Heart right ventricle (tissue), 16 donors: Measurements from ENCODE around the gene CASK. TPM values are rescaled to one million over a fixed set of nuclear protein-coding genes. Genes with fewer than 3 reads are reported as not detected.
A peak's percentile ranks its signal among the peaks of the same experiment; 100 is the strongest.

Experiments used
- ATAC-seq, 8 donors: fragments of 200-7000 bp; cut with Tn5 transposase; one replicate each; pipeline ENCODE4 v1.9.1; 2020; ENCODE audit warnings: mild to moderate bottlenecking in 8 of 8, moderate library complexity in 8 of 8, moderate number of reproducible peaks in 1 of 8
- DNase-seq, 2 donors: peaks; one replicate each; pipeline ENCODE4 v3.0.0-alpha.2; 2020
- H3K27ac ChIP-seq, 10 donors: fragments of 200-600 bp; sonication (generic) in 2 of 10; one replicate each; pipeline versions ENCODE4 v1.5.0 to v1.8.0; 2020 to 2022; ENCODE audit warnings: mild to moderate bottlenecking in 3 of 10
- H3K27me3 ChIP-seq, 7 donors: fragments of 200-600 bp; one replicate each; pipeline ENCODE4 v1.8.0; 2021 to 2022; ENCODE audit warnings: mild to moderate bottlenecking in 2 of 7
- H3K36me3 ChIP-seq, 9 donors: fragments of 200-600 bp; sonication (generic) in 1 of 9; one replicate each; pipeline versions ENCODE4 v1.5.0 to v1.8.0; 2020 to 2022; ENCODE audit warnings: mild to moderate bottlenecking in 2 of 9
- H3K4me1 ChIP-seq, 9 donors: fragments of 200-600 bp; sonication (generic) in 1 of 9; one replicate each; pipeline versions ENCODE4 v1.5.0 to v1.8.0; 2020 to 2022; ENCODE audit warnings: mild to moderate bottlenecking in 4 of 9
- H3K4me3 ChIP-seq, 10 donors: fragments of 200-600 bp; sonication (generic) in 2 of 10; one replicate each; pipeline versions ENCODE4 v1.5.0 to v1.8.0; 2020 to 2022; ENCODE audit warnings: mild to moderate bottlenecking in 7 of 10, moderate library complexity in 2 of 10
- H3K9me3 ChIP-seq, 11 donors: fragments of 200-600 bp in 10 of 11; sonication (generic) in 2 of 11; one replicate each; pipeline versions ENCODE4 v1.5.0 to v1.8.0; 2013 to 2022; ENCODE audit warnings: mild to moderate bottlenecking in 2 of 11, control low read depth in 1 of 11, moderate library complexity in 1 of 11
- CTCF ChIP-seq, 9 donors: fragments of 200-600 bp; sonication (generic) in 2 of 9; IDR thresholded peaks; one replicate each; pipeline versions ENCODE4 v1.5.0 to v1.8.0; 2021 to 2022; ENCODE audit warnings: antibody characterized with exemption in 9 of 9, mild to moderate bottlenecking in 5 of 9, moderate library complexity in 1 of 9
- WGBS, 2 donors: extraction: QIAGEN DNeasy Blood & Tissue Kit; methylation state at CpG; one replicate each; pipeline ENCODE4 v1.1.7; 2013; ENCODE audit warnings: inconsistent platforms in 1 of 2; 5-methylcytosine and 5-hydroxymethylcytosine counted together
- intact Hi-C, 10 donors: fragments of 100-400 bp; cut with DNase I; formaldehyde crosslinking; loops; one replicate each; pipeline versions ENCODE4 v1.11.1 to v1.14.2; 2022
- polyA plus RNA-seq, 2 donors: library from polyadenylated mRNA; stranded (reverse); fragments of 200-250 nt; gene quantifications; one replicate each; pipeline ENCODE4 v1.2.3, GENCODE V29; 2013
- total RNA-seq, 10 donors: library from RNA; stranded (reverse); fragmentation: NEBNext Ultra II Directional in 3 of 10; extraction: Animal tissue kit (Norgen Biotek cat#: 25700) in 3 of 10; gene quantifications; one replicate each; pipeline versions ENCODE4 v1.2.1 to v1.2.4, GENCODE V29; 2021 to 2023
- donor health status: Arrhythmogenic right ventricular cardiomyopathy.
- donor health status: ischemic (EF 13 %, LVEDD 7.1; RV severe dilation, severe dysfunction).
- donor health status: healthy with polysubstance abuse.
- donor health status: DM: no; HTN: yes; CAD: no.
- donor health status: DM: no; HTN: no; CAD: no.
- donor health status: ischemic (EF 25% LVEDD 6.9; RV normal size, moderate dysfunction).
- donor health status: ischemic (EF 25% LVEDD 5.7; RV mildly dilated, moderate dysfunction).
- donor health status: healthy.
- donor health status: DM: yes; HTN: yes; CAD: no.
- donor health status: Ischemic cardiomyopathy.
- donor health status: ischemic (EF 35%, LVEDD 5.7; RV mildly dilated, moderate dysfunction).
- donor health status: nonischemic (EF 11% LVEDD 7.7; RV severe dilation, severe dysfunction).
- donor health status: DM: yes; HTN: yes; CAD: no.
- donor health status: PGD.
- donor health status: ischemic (EF 29% LVEDD 5.4; RV normal size, mild dysfunction).
- donor health status: nonischemic (EF 23%, LVEDD 6.1; RV moderate dilation, normal function).

Gene CASK
- total and polyA plus RNA-seq, 12 donors = 2.2 to 20.7 (median 12.7) TPM

- no peak overlapping the region for H3K27ac ChIP-seq
- peaks cover 0 to 45% (median 0%) of the 10 kb centered on the region in 7 donors for H3K27me3 ChIP-seq
- no peak overlapping the region for H3K4me3 ChIP-seq
- intact Hi-C loops = no loop called here
- DNase-seq (no peak), ATAC-seq (no peak)
- WGBS, 2 donors = 95 to 96% methylated on average over 4 of the region's 4 CpGs
- no peaks in the 10 kb centered on the region for H3K9me3 ChIP-seq
- TF ChIP-seq CTCF (IDR thresholded peaks at IDR 0.05) = no peak
- peaks cover 0 to 3% (median 0%) of the 10 kb centered on the region in 9 donors for H3K36me3 ChIP-seq
- peaks cover 0 to 3% (median 0%) of the 10 kb centered on the region in 9 donors for H3K4me1 ChIP-seq
These were observed 331.4 kb downstream of the CASK start for GRCh38 chrX:41591906-41592305.

- Histone ChIP-seq H3K9me3 (no peaks in the 10 kb centered on the region), H3K27me3 (peaks cover 0 to 50% (median 0%) of the 10 kb centered on the region in 7 donors), H3K27ac (no peak overlapping the region), H3K4me1 (peaks cover 0 to 3% (median 0%) of the 10 kb centered on the region in 9 donors), H3K36me3 (peaks cover 0 to 5% (median 0%) of the 10 kb centered on the region in 9 donors), H3K4me3 (no peak overlapping the region)
- no peak for ATAC-seq
- intact Hi-C loops = no loop called here
- 95 to 100% methylated on average over 3 of the region's 3 CpGs for WGBS, 2 donors
- DNase-seq = no peak
- no peak for TF ChIP-seq CTCF (IDR thresholded peaks at IDR 0.05)
These were observed 332.7 kb downstream of the CASK start for GRCh38 chrX:41590641-41591040.

- H3K36me3 ChIP-seq = peaks cover 0 to 5% (median 0%) of the 10 kb centered on the region in 9 donors
- DNase-seq (no peak), ATAC-seq (no peak)
- peaks cover 0 to 58% (median 0%) of the 10 kb centered on the region in 7 donors for H3K27me3 ChIP-seq
- H3K4me3 ChIP-seq = peak overlapping the region in 2 of 10 donors; percentile 5 to 10
- 48 to 50% methylated on average over 5 of the region's 5 CpGs for WGBS, 2 donors
- H3K27ac ChIP-seq = no peak overlapping the region
- intact Hi-C loops = no loop called here
- peaks cover 0 to 3% (median 0%) of the 10 kb centered on the region in 9 donors for H3K4me1 ChIP-seq
- no peaks in the 10 kb centered on the region for H3K9me3 ChIP-seq
- no peak for TF ChIP-seq CTCF (IDR thresholded peaks at IDR 0.05)
These were observed 333.6 kb downstream of the CASK start for GRCh38 chrX:41589634-41590270.

GRCh38 chrX:41588271-41588670 is 335.1 kb downstream of the CASK start:
- TF ChIP-seq CTCF (IDR thresholded peaks at IDR 0.05) = no peak
- 72 to 84% methylated on average over 4 of the region's 4 CpGs for WGBS, 2 donors
- H3K4me1 ChIP-seq = peaks cover 0 to 3% (median 0%) of the 10 kb centered on the region in 9 donors
- no peak overlapping the region for H3K27ac ChIP-seq
- intact Hi-C loops = no loop called here
- no peak overlapping the region for H3K4me3 ChIP-seq
- H3K27me3 ChIP-seq = peaks cover 0 to 57% (median 0%) of the 10 kb centered on the region in 7 donors
- no peaks in the 10 kb centered on the region for H3K9me3 ChIP-seq
- DNase-seq (no peak), ATAC-seq (no peak)
- peaks cover 0 to 9% (median 0%) of the 10 kb centered on the region in 9 donors for H3K36me3 ChIP-seq
